Fibroblast of lung (primary cell): ENCODE results near the gene WDR27. TPM values are rescaled to one million over a fixed set of nuclear protein-coding genes. Genes with fewer than 3 reads are reported as not detected.

Experiments
- DNase-seq, 2 donors: peaks; one replicate each; pipeline versions ENCODE4 v3.0.0 to v3.0.0-alpha.2; 2010; ENCODE audit warnings: low read depth in 2 of 2
- H2AFZ ChIP-seq: 2 replicates; pipeline ENCODE4 v1.5.1; 2012; ENCODE audit warnings: low read length, control low read depth, inconsistent platforms
- H3K27ac ChIP-seq: 2 replicates; pipeline ENCODE4 v1.5.1; 2011; ENCODE audit warnings: low read length, control low read depth; ENCODE audit not compliant: insufficient read depth
- H3K27me3 ChIP-seq: 2 replicates; pipeline ENCODE4 v1.5.1; 2011; ENCODE audit warnings: mild to moderate bottlenecking, low read length; ENCODE audit not compliant: control insufficient read depth, insufficient read depth
- H3K36me3 ChIP-seq: 2 replicates; pipeline ENCODE4 v1.5.1; 2011; ENCODE audit warnings: low read length; ENCODE audit not compliant: control insufficient read depth, insufficient read depth
- H3K4me1 ChIP-seq: 2 replicates; pipeline ENCODE4 v1.5.1; 2011; ENCODE audit warnings: low read length; ENCODE audit not compliant: control insufficient read depth, insufficient read depth; ENCODE audit errors: extremely low read depth
- H3K4me2 ChIP-seq: 2 replicates; pipeline ENCODE4 v1.5.1; 2011; ENCODE audit warnings: low read length, control low read depth; ENCODE audit not compliant: insufficient read depth; ENCODE audit errors: extremely low read depth
- H3K4me3 ChIP-seq, 4 experiments: fragments of 200-600 bp in 1 of 4; sonication (generic) in 1 of 4; replicated peaks in 1 of 4; 2 replicates each; pipeline ENCODE4 v1.5.1; 2011 to 2016; ENCODE audit warnings: low read length in 4 of 4, low read depth in 3 of 4, mild to moderate bottlenecking in 3 of 4, control low read depth in 2 of 4, inconsistent platforms in 1 of 4, mixed read lengths in 1 of 4; ENCODE audit not compliant: insufficient read depth in 1 of 4; ENCODE audit errors: control extremely low read depth in 1 of 4
- H3K79me2 ChIP-seq: 2 replicates; pipeline ENCODE4 v1.5.1; 2012; ENCODE audit warnings: mild to moderate bottlenecking, low read length, inconsistent platforms; ENCODE audit not compliant: control insufficient read depth, insufficient read depth
- H3K9ac ChIP-seq: 2 replicates; pipeline ENCODE4 v1.5.1; 2011; ENCODE audit warnings: mild to moderate bottlenecking, low read length, control low read depth; ENCODE audit not compliant: insufficient read depth
- H3K9me3 ChIP-seq: 2 replicates; pipeline ENCODE4 v1.5.1; 2012; ENCODE audit warnings: low read depth, low read length; ENCODE audit not compliant: control insufficient read depth, insufficient read depth
- H4K20me1 ChIP-seq: 2 replicates; pipeline ENCODE4 v1.5.1; 2011; ENCODE audit warnings: low read length; ENCODE audit not compliant: control insufficient read depth, insufficient read depth; ENCODE audit errors: extremely low read depth
- CTCF ChIP-seq, 2 donors: IDR thresholded peaks in 1 of 2; conservative IDR thresholded peaks in 1 of 2; 1 replicate in 1 of 2; 2 replicates in 1 of 2; pipeline ENCODE4 v1.5.1; 2011 to 2012; ENCODE audit warnings: low read length in 2 of 2, control low read depth in 1 of 2, inconsistent platforms in 1 of 2, low read depth in 1 of 2, mild to moderate bottlenecking in 1 of 2
- EZH2 ChIP-seq: IDR thresholded peaks from 2 replicates; pipeline ENCODE4 v1.5.1; 2012; ENCODE audit warnings: low read length, control low read depth, mild to moderate bottlenecking; ENCODE audit errors: missing control alignments
- polyA plus RNA-seq, 2 donors: library from polyadenylated mRNA; depleted of rRNA in 1 of 2; stranded (reverse) in 1 of 2; unstranded in 1 of 2; fragments of >200 nt; gene quantifications; 2 replicates each; pipeline ENCODE4 v1.2.1, GENCODE V29; 2011 to 2012; ENCODE audit warnings: missing spikeins in 1 of 2
- total RNA-seq: library from RNA; depleted of rRNA; stranded (reverse); fragments of >200 nt; gene quantifications from 2 replicates; pipeline ENCODE4 v1.2.1, GENCODE V29; 2014

The WDR27 gene
- total and polyA plus RNA-seq, 2 donors (not counting 1 experiment from before 2014, with no cell fraction given): 8.8 to 23.3 TPM

GRCh38 chr6:169723200-169723909, 21.5 kb upstream of the WDR27 start:
- H3K9me3 ChIP-seq: no peaks in the 10 kb centered on the region
- peak overlapping the region; percentile 31 to 97 (median 58) for H3K4me3 ChIP-seq
- H3K4me1 ChIP-seq: peaks cover 2% of the 10 kb centered on the region
- H3K27ac ChIP-seq: peak overlapping the region; percentile 73
- no peaks in the 10 kb centered on the region for H3K36me3 ChIP-seq
- peak overlapping the region; percentile 66 for H2AFZ ChIP-seq
- H3K79me2 ChIP-seq: peaks cover 29% of the 10 kb centered on the region
- H3K4me2 ChIP-seq: peak overlapping the region; percentile 78
- peak; percentile 66 to 80 for DNase-seq
- peak overlapping the region; percentile 87 for H3K9ac ChIP-seq
- no peaks in the 10 kb centered on the region for H4K20me1 ChIP-seq
- TF ChIP-seq CTCF (conservative IDR thresholded peaks at IDR 0.05 in 1 of 2, IDR thresholded peaks at IDR 0.05 in 1 of 2; ENCODE audit: low read depth in 1 of 2, low read length in 2 of 2) (no peak), EZH2 (no peak)
- no peaks in the 10 kb centered on the region for H3K27me3 ChIP-seq

GRCh38 chr6:169722362-169723199, 20.8 kb upstream of the WDR27 start:
- Histone ChIP-seq H3K36me3 (no peaks in the 10 kb centered on the region), H3K9me3 (no peaks in the 10 kb centered on the region), H3K4me3 (peak overlapping the region; percentile 31 to 97 (median 58)), H3K4me2 (peak overlapping the region; percentile 78), H2AFZ (peak overlapping the region; percentile 66), H3K4me1 (peaks cover 2% of the 10 kb centered on the region), H3K79me2 (peaks cover 31% of the 10 kb centered on the region), H3K27ac (peak overlapping the region; percentile 73), H4K20me1 (no peaks in the 10 kb centered on the region), H3K27me3 (no peaks in the 10 kb centered on the region), H3K9ac (peak overlapping the region; percentile 87)
- no peak for TF ChIP-seq CTCF (conservative IDR thresholded peaks at IDR 0.05 in 1 of 2, IDR thresholded peaks at IDR 0.05 in 1 of 2; ENCODE audit: low read depth in 1 of 2, low read length in 2 of 2)
- TF ChIP-seq EZH2: no peak
- DNase-seq: peak; percentile 55 to 86

GRCh38 chr6:169720207-169720855, 18.5 kb upstream of the WDR27 start:
- no peak overlapping the region for H2AFZ ChIP-seq
- H3K9me3 ChIP-seq: no peaks in the 10 kb centered on the region
- H3K36me3 ChIP-seq: no peaks in the 10 kb centered on the region
- peaks cover 1% of the 10 kb centered on the region for H3K4me1 ChIP-seq
- H3K9ac ChIP-seq: no peak overlapping the region
- no peak for DNase-seq
- no peak overlapping the region for H3K4me2 ChIP-seq
- H4K20me1 ChIP-seq: no peaks in the 10 kb centered on the region
- H3K79me2 ChIP-seq: peaks cover 31% of the 10 kb centered on the region
- no peaks in the 10 kb centered on the region for H3K27me3 ChIP-seq
- TF ChIP-seq CTCF (conservative IDR thresholded peaks at IDR 0.05 in 1 of 2, IDR thresholded peaks at IDR 0.05 in 1 of 2; ENCODE audit: low read depth in 1 of 2, low read length in 2 of 2) (peak in 1 of 2 donors; percentile 5), EZH2 (no peak)
- no peak overlapping the region for H3K27ac ChIP-seq
- H3K4me3 ChIP-seq: no peak overlapping the region
